ENCODE results near the gene WBP2.

The WBP2 gene

DNA sequence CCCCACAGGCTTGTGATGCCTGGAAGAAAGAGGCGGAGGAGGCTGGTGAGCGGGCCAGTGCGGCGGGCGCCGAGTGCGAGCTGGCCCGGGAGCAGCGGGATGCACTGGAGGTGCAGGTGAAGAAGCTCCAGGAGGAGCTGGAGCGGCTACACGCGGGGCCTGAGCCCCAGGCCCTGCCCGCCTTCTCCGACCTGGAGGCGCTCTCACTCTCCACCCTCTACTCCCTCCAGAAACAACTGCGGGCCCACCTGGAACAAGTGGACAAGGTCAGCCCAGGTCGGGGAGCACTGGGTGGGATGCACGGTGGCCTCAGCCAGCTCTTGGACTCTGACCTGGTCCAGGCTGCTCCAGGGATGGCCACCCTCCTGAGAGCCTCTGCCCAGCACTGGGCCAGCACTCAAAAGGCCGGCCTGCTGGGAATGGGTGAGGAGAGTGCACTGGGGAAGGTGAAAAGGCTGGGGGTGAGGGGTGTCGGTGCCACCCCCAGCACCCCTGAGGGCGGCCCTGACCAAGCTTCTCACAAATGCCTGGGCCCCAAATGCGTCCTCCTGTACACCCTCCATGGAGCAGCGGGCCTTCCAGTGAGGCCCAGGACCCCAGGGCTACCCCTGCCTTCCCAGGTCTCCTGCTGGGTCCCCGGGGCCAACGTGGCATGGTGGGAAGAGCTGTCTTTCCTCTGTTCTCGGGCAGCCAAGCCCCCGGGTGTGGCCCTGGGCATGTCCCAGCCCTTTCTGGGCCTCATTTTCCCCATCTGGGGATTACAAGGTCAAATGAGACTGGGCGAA is 31.7 kb downstream of the WBP2 start:
- H3K36me3 ChIP-seq (ENCODE audit: control insufficient read depth, insufficient read depth, low read length), result peaks cover 8% of the 10 kb centered on the region
- H3K4ac ChIP-seq (ENCODE audit: low read depth, low read length), result no peak overlapping the region
- no peak overlapping the region for H3K18ac ChIP-seq (ENCODE audit: low read length)
- H2BK15ac ChIP-seq (replicated peaks; ENCODE audit: low read depth), result no peak overlapping the region
- WGBS (ENCODE audit: extremely low coverage, insufficient coverage, low lambda C conversion rate), result no CpG with 5 or more reads among the region's 28 CpGs
- peaks cover 2% of the 10 kb centered on the region for H3K4me1 ChIP-seq (ENCODE audit: control insufficient read depth, low read depth, low read length)
- H3K27me3 ChIP-seq (ENCODE audit: insufficient read depth, low read length, poor library complexity), result no peaks in the 10 kb centered on the region
- H2BK5ac ChIP-seq (ENCODE audit: low read length), result no peak overlapping the region
- H3K79me1 ChIP-seq (ENCODE audit: low read length), result no peaks in the 10 kb centered on the region
- H4K5ac ChIP-seq (ENCODE audit: low read length), result no peak overlapping the region
- H3K27ac ChIP-seq (ENCODE audit: low read depth, low read length), result no peak overlapping the region
- no peak overlapping the region for H3K4me2 ChIP-seq (ENCODE audit: low read length)
- no peak overlapping the region for H3K23ac ChIP-seq (ENCODE audit: low read length)
- H3K56ac ChIP-seq (ENCODE audit: low read length), result no peak overlapping the region
- H2BK120ac ChIP-seq (ENCODE audit: low read depth, low read length), result no peak overlapping the region
- H4K8ac ChIP-seq (ENCODE audit: low read depth, low read length), result no peak overlapping the region
- H2AK5ac ChIP-seq (ENCODE audit: low read length), result no peak overlapping the region
- H3K4me3 ChIP-seq (ENCODE audit: low read length), result no peak overlapping the region
- no peaks in the 10 kb centered on the region for H3K79me2 ChIP-seq (ENCODE audit: control insufficient read depth, insufficient read depth, low read length)
- DNase-seq, result no peak
- no peak overlapping the region for H3K9ac ChIP-seq (ENCODE audit: low read length)

DNA sequence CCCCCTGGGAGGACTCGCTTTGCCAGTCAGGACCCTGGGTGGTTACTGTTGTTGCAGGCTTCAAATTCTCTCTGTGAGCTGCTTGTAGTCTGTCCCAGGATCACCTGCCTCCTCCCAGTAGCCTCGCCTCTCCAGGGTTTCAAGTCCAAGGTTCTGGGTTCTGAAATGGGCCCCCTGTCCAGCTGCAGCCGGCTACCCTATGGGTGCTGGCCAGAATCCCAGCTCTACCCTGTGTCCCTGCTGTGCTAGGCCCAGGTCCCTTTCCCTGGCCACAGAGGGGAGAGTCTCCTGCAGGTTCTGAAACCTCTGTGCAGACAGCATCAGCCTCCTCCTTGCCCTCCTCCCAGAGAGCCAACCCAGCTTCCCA is 32.4 kb downstream of the WBP2 start:
- H2BK5ac ChIP-seq (ENCODE audit: low read length), result no peak overlapping the region
- H3K56ac ChIP-seq (ENCODE audit: low read length), result no peak overlapping the region
- no peak overlapping the region for H3K23ac ChIP-seq (ENCODE audit: low read length)
- H3K4me1 ChIP-seq (ENCODE audit: control insufficient read depth, low read depth, low read length), result no peaks in the 10 kb centered on the region
- no peak overlapping the region for H3K4me2 ChIP-seq (ENCODE audit: low read length)
- no peak overlapping the region for H4K5ac ChIP-seq (ENCODE audit: low read length)
- no peak overlapping the region for H3K27ac ChIP-seq (ENCODE audit: low read depth, low read length)
- no peak overlapping the region for H3K9ac ChIP-seq (ENCODE audit: low read length)
- H2BK15ac ChIP-seq (replicated peaks; ENCODE audit: low read depth), result no peak overlapping the region
- H3K36me3 ChIP-seq (ENCODE audit: control insufficient read depth, insufficient read depth, low read length), result peaks cover 9% of the 10 kb centered on the region
- no peaks in the 10 kb centered on the region for H3K79me1 ChIP-seq (ENCODE audit: low read length)
- no peak overlapping the region for H3K4ac ChIP-seq (ENCODE audit: low read depth, low read length)
- H3K4me3 ChIP-seq (ENCODE audit: low read length), result no peak overlapping the region
- no peaks in the 10 kb centered on the region for H3K79me2 ChIP-seq (ENCODE audit: control insufficient read depth, insufficient read depth, low read length)
- no peaks in the 10 kb centered on the region for H3K27me3 ChIP-seq (ENCODE audit: insufficient read depth, low read length, poor library complexity)
- no peak overlapping the region for H3K18ac ChIP-seq (ENCODE audit: low read length)
- H4K8ac ChIP-seq (ENCODE audit: low read depth, low read length), result no peak overlapping the region
- no peak overlapping the region for H2BK120ac ChIP-seq (ENCODE audit: low read depth, low read length)
- no peak for DNase-seq
- no peak overlapping the region for H2AK5ac ChIP-seq (ENCODE audit: low read length)
- no CpG with 5 or more reads among the region's 3 CpGs for WGBS (ENCODE audit: extremely low coverage, insufficient coverage, low lambda C conversion rate)

DNA sequence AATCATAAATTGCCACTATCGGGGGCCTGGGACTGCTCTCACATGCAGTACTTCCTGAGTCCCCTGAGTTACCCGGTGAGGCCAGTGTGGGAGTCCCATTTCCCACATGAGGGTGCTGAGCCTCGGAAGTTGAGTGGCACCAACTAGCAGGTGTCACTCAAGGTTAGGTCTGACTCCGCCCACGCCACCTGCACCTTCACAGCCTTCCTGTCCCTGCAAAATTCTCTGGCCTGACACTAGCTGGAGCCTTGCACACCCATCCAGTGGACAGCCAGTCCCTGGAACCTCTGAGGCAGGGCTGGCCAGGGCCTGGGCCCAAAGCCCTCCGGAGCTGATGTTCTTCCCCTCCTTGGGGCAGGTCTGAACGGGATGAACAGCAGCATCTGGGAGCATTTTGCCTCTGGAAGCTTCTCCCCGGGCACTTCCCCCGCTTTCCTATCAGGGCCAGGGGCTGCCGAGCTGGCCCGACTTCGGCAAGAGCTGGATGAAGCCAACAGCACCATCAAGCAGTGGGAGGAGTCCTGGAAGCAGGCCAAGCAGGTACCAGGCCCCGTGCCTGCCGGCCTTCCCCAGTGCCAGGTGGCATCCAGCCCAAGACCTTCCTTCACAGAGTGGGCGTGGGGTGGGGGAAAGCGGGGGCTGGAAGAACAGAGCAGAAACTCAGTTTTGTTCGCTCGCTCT is 32.9 kb downstream of the WBP2 start:
- WGBS (ENCODE audit: extremely low coverage, insufficient coverage, low lambda C conversion rate), result no CpG with 5 or more reads among the region's 18 CpGs
- Histone ChIP-seq H3K9ac (ENCODE audit: low read length) (no peak overlapping the region), H2BK15ac (replicated peaks; ENCODE audit: low read depth) (no peak overlapping the region), H3K79me1 (ENCODE audit: low read length) (no peaks in the 10 kb centered on the region), H2BK120ac (ENCODE audit: low read depth, low read length) (no peak overlapping the region), H3K23ac (ENCODE audit: low read length) (no peak overlapping the region), H3K4me2 (ENCODE audit: low read length) (no peak overlapping the region), H3K79me2 (ENCODE audit: control insufficient read depth, insufficient read depth, low read length) (no peaks in the 10 kb centered on the region), H3K18ac (ENCODE audit: low read length) (no peak overlapping the region), H3K4me3 (ENCODE audit: low read length) (no peak overlapping the region), H3K27me3 (ENCODE audit: insufficient read depth, low read length, poor library complexity) (no peaks in the 10 kb centered on the region), H2AK5ac (ENCODE audit: low read length) (no peak overlapping the region), H4K5ac (ENCODE audit: low read length) (no peak overlapping the region), H2BK5ac (ENCODE audit: low read length) (no peak overlapping the region), H3K4ac (ENCODE audit: low read depth, low read length) (no peak overlapping the region), H3K36me3 (ENCODE audit: control insufficient read depth, insufficient read depth, low read length) (peaks cover 10% of the 10 kb centered on the region), H3K4me1 (ENCODE audit: control insufficient read depth, low read depth, low read length) (no peaks in the 10 kb centered on the region), H4K8ac (ENCODE audit: low read depth, low read length) (no peak overlapping the region), H3K27ac (ENCODE audit: low read depth, low read length) (no peak overlapping the region), H3K56ac (ENCODE audit: low read length) (no peak overlapping the region)
- no peak for DNase-seq

DNA sequence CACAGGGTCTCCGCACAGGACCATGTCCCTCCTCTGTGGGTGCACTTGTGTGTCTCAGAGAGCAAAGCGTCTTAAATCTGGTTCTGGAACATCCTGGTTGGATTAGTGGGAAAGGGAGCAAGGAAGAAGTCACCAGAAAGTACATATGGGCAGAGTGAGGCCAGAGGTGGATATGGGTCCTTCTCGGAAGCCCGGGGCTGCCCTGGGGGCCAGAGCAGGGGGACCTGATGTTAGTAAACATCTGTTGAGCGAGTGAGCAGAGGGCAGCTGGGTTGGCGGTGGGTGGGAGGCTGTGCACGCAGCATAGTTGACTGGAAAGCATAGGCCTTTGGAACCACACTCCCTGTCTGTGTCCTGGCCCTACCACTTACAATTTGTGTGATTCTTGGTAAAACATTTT is 33.6 kb downstream of the WBP2 start:
- no peaks in the 10 kb centered on the region for H3K27me3 ChIP-seq (ENCODE audit: insufficient read depth, low read length, poor library complexity)
- no CpG with 5 or more reads among the region's 7 CpGs for WGBS (ENCODE audit: extremely low coverage, insufficient coverage, low lambda C conversion rate)
- H2BK15ac ChIP-seq (replicated peaks; ENCODE audit: low read depth), result no peak overlapping the region
- no peak overlapping the region for H3K27ac ChIP-seq (ENCODE audit: low read depth, low read length)
- no peak overlapping the region for H3K4me2 ChIP-seq (ENCODE audit: low read length)
- DNase-seq, result no peak
- H3K36me3 ChIP-seq (ENCODE audit: control insufficient read depth, insufficient read depth, low read length), result peaks cover 13% of the 10 kb centered on the region
- H3K4me1 ChIP-seq (ENCODE audit: control insufficient read depth, low read depth, low read length), result no peaks in the 10 kb centered on the region
- no peak overlapping the region for H4K5ac ChIP-seq (ENCODE audit: low read length)
- H3K79me2 ChIP-seq (ENCODE audit: control insufficient read depth, insufficient read depth, low read length), result no peaks in the 10 kb centered on the region
- H3K23ac ChIP-seq (ENCODE audit: low read length), result no peak overlapping the region
- no peak overlapping the region for H3K18ac ChIP-seq (ENCODE audit: low read length)
- H3K56ac ChIP-seq (ENCODE audit: low read length), result no peak overlapping the region
- no peak overlapping the region for H3K9ac ChIP-seq (ENCODE audit: low read length)
- H3K79me1 ChIP-seq (ENCODE audit: low read length), result no peaks in the 10 kb centered on the region
- H2AK5ac ChIP-seq (ENCODE audit: low read length), result no peak overlapping the region
- no peak overlapping the region for H3K4ac ChIP-seq (ENCODE audit: low read depth, low read length)
- H2BK5ac ChIP-seq (ENCODE audit: low read length), result no peak overlapping the region
- no peak overlapping the region for H4K8ac ChIP-seq (ENCODE audit: low read depth, low read length)
- H2BK120ac ChIP-seq (ENCODE audit: low read depth, low read length), result no peak overlapping the region
- no peak overlapping the region for H3K4me3 ChIP-seq (ENCODE audit: low read length)

DNA sequence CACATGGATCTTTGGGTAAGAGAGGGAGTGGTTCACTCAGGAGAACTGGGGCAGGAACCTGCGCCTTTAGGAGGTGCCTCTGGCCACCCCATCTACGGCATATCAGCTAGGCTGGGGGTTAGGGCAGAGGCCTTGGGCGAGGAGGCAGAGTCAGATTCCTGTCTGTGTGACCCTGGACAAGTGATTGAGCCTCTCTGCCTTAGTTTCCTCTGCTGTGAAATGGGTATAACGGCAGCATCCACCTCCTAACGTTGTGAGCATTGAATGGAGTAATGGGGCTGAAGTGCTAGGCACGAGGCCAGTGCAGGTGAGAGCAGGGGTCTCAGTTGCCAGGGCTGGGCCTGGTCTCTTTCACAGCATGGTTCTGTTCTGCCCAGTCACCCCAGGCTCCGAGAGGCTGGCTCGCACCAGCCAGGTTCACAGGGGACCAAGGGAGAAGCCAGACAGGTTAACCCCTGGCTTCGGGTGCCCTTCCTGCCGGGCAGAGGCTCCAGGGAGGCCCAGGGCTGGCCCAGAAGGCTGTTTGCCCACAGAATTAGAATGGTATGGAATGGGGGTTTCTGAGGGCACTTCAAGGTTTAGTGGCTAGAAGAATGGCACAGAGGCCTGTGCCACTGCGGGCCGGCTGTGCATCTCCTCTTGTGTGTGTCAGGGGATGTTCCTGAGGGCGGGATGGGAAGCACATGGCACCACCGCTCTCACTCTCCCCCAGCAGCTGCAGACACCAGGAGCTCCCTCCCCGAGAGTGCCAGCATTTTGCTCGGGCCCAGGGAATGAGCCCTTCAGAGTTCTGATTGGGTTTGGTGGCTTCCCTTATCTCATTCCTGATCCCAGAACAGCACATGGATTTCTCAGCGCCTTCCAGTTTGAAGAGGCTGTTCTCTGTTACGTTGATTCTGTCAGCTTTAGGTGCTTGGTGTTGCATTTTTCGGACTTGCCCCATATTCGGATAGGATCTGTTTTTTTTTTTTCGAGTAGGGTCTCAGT is 34.7 kb downstream of the WBP2 start:
- Histone ChIP-seq H3K79me1 (ENCODE audit: low read length) (no peaks in the 10 kb centered on the region), H3K36me3 (ENCODE audit: control insufficient read depth, insufficient read depth, low read length) (peaks cover 13% of the 10 kb centered on the region)
- WGBS (ENCODE audit: extremely low coverage, insufficient coverage, low lambda C conversion rate), result no CpG with 5 or more reads among the region's 21 CpGs

More for the DNA sequence above, 34.7 kb downstream of the WBP2 start:
- H3K9ac ChIP-seq (ENCODE audit: low read length), result no peak overlapping the region
- no peaks in the 10 kb centered on the region for H3K79me2 ChIP-seq (ENCODE audit: control insufficient read depth, insufficient read depth, low read length)
- H2BK15ac ChIP-seq (replicated peaks; ENCODE audit: low read depth), result no peak overlapping the region
- H2AK5ac ChIP-seq (ENCODE audit: low read length), result no peak overlapping the region
- H3K18ac ChIP-seq (ENCODE audit: low read length), result no peak overlapping the region
- H3K56ac ChIP-seq (ENCODE audit: low read length), result no peak overlapping the region
- H3K27ac ChIP-seq (ENCODE audit: low read depth, low read length), result no peak overlapping the region
- no peak overlapping the region for H3K4me2 ChIP-seq (ENCODE audit: low read length)
- no peak for DNase-seq
- no peak overlapping the region for H4K8ac ChIP-seq (ENCODE audit: low read depth, low read length)
- H3K4ac ChIP-seq (ENCODE audit: low read depth, low read length), result no peak overlapping the region
- H3K4me3 ChIP-seq (ENCODE audit: low read length), result no peak overlapping the region
- H3K4me1 ChIP-seq (ENCODE audit: control insufficient read depth, low read depth, low read length), result no peaks in the 10 kb centered on the region
- H3K23ac ChIP-seq (ENCODE audit: low read length), result no peak overlapping the region
- H3K27me3 ChIP-seq (ENCODE audit: insufficient read depth, low read length, poor library complexity), result no peaks in the 10 kb centered on the region
- H4K5ac ChIP-seq (ENCODE audit: low read length), result no peak overlapping the region
- H2BK120ac ChIP-seq (ENCODE audit: low read depth, low read length), result no peak overlapping the region
- no peak overlapping the region for H2BK5ac ChIP-seq (ENCODE audit: low read length)
